H1 (cell line): ENCODE data around the gene LSM5. TPM values are rescaled to one million over a fixed set of nuclear protein-coding genes. Genes with fewer than 3 reads are reported as not detected.

Source experiments
- CTCF ChIA-PET: fragments of 300-600 bp; sonication (Branson Sonifier 250); formaldehyde crosslinking; loops from one replicate; lab custom pipeline; 2021; ENCODE audit not compliant: partially characterized antibody; lab: Charles Lee
- POLR2A ChIA-PET: fragments of 300-600 bp; sonication (Branson Sonifier 250); formaldehyde crosslinking; loops from one replicate; lab custom pipeline; 2021; ENCODE audit warnings: inconsistent platforms; ENCODE audit not compliant: partially characterized antibody; lab: Charles Lee
- DNase-seq, 2 experiments: peaks; one replicate each; pipeline versions ENCODE4 v3.0.0 to v3.0.0-alpha.2; 2010 to 2022; ENCODE audit warnings: low spot score in 2 of 2, low read depth in 1 of 2, mixed read lengths in 1 of 2
- FAIRE-seq: peaks from 2 replicates; lab custom pipeline; 2011; peaks lifted over from hg19 to GRCh38; lab: Jason Lieb, UNC
- H2AFZ ChIP-seq: 2 replicates; pipeline ENCODE4 v1.8.1; 2012; ENCODE audit warnings: low read length, inconsistent platforms
- H2AK5ac ChIP-seq: 2 replicates; pipeline ENCODE4 v1.6.1; 2013; ENCODE audit warnings: low read depth, low read length
- H2BK120ac ChIP-seq: replicated peaks from 2 replicates; pipeline ENCODE3; 2013; ENCODE audit warnings: low read depth, low read length, inconsistent platforms
- H2BK12ac ChIP-seq: 2 replicates; pipeline ENCODE4 v1.6.1; 2013; ENCODE audit warnings: low read depth, low read length
- H2BK15ac ChIP-seq: 2 replicates; pipeline ENCODE4 v1.6.1; 2013; ENCODE audit warnings: low read length
- H2BK20ac ChIP-seq: 2 replicates; pipeline ENCODE4 v1.6.1; 2013; ENCODE audit warnings: low read length
- H2BK5ac ChIP-seq: 2 replicates; pipeline ENCODE4 v1.6.1; 2013; ENCODE audit warnings: low read depth, low read length
- H3K14ac ChIP-seq: 2 replicates; pipeline ENCODE4 v1.6.1; 2013; ENCODE audit warnings: inconsistent platforms; ENCODE audit not compliant: insufficient read length
- H3K18ac ChIP-seq: 2 replicates; pipeline ENCODE4 v1.6.1; 2013; ENCODE audit warnings: low read length; ENCODE audit errors: extremely low read depth
- H3K23ac ChIP-seq: 2 replicates; pipeline ENCODE4 v1.6.1; 2013; ENCODE audit warnings: inconsistent platforms; ENCODE audit not compliant: insufficient read length
- H3K23me2 ChIP-seq: 2 replicates; pipeline ENCODE4 v1.6.1; 2013; ENCODE audit warnings: low read depth, low read length
- H3K27ac ChIP-seq: 2 replicates; pipeline ENCODE4 v1.6.1; 2011; ENCODE audit warnings: low read depth, low read length, inconsistent platforms
- H3K27me3 ChIP-seq, 4 experiments: replicated peaks in 1 of 4; 1 replicate in 1 of 4; 2 replicates in 3 of 4; pipeline versions ENCODE4 v1.6.1 to v1.8.1; 2011 to 2013; ENCODE audit warnings: low read length in 3 of 4, mild to moderate bottlenecking in 3 of 4, inconsistent platforms in 2 of 4, mixed read lengths in 2 of 4, moderate library complexity in 1 of 4; ENCODE audit not compliant: control insufficient read depth in 3 of 4, insufficient read depth in 3 of 4; ENCODE audit errors: extremely low read depth in 1 of 4
- H3K36me3 ChIP-seq, 4 experiments: 2 replicates each; pipeline versions ENCODE4 v1.6.1 to v1.8.1; 2011 to 2013; ENCODE audit warnings: mild to moderate bottlenecking in 4 of 4, low read length in 3 of 4, moderate library complexity in 2 of 4, control low read depth in 1 of 4, inconsistent platforms in 1 of 4; ENCODE audit not compliant: insufficient read depth in 4 of 4, control insufficient read depth in 2 of 4
- H3K4ac ChIP-seq: replicated peaks from 2 replicates; pipeline ENCODE3; 2013; ENCODE audit warnings: low read length, low read depth, mixed read lengths, inconsistent platforms; ENCODE audit not compliant: insufficient read length
- H3K4me1 ChIP-seq, 4 experiments: replicated peaks in 1 of 4; 1 replicate in 1 of 4; 2 replicates in 3 of 4; pipeline versions ENCODE4 v1.6.1 to v1.8.1; 2011 to 2013; ENCODE audit warnings: low read length in 3 of 4, inconsistent platforms in 2 of 4, mixed read lengths in 1 of 4; ENCODE audit not compliant: insufficient read depth in 4 of 4, control insufficient read depth in 3 of 4
- H3K4me2 ChIP-seq, 2 experiments: 2 replicates each; pipeline versions ENCODE4 v1.6.1 to v1.8.1; 2011 to 2013; ENCODE audit warnings: low read depth in 2 of 2, low read length in 2 of 2, control low read depth in 1 of 2, inconsistent platforms in 1 of 2, mild to moderate bottlenecking in 1 of 2; ENCODE audit not compliant: insufficient read depth in 1 of 2
- H3K4me3 ChIP-seq, 4 experiments: fragments of 200-600, 300-600 bp in 1 of 4; sonication (generic), shearing (Covaris generic), sonication (Bioruptor Twin) in 1 of 4; 2 replicates each; pipeline versions ENCODE4 v1.5.1 to v1.8.1; 2011 to 2016; ENCODE audit warnings: low read length in 4 of 4, low read depth in 3 of 4, control low read depth in 2 of 4, inconsistent platforms in 2 of 4, mild to moderate bottlenecking in 2 of 4, mixed read lengths in 1 of 4, moderate library complexity in 1 of 4; ENCODE audit not compliant: insufficient read depth in 2 of 4; ENCODE audit errors: extremely low read depth in 1 of 4
- H3K56ac ChIP-seq: replicated peaks from 2 replicates; pipeline ENCODE3; 2013; ENCODE audit warnings: low read depth, mild to moderate bottlenecking, mixed read lengths, low read length, inconsistent platforms; ENCODE audit not compliant: insufficient read length
- H3K79me1 ChIP-seq: 2 replicates; pipeline ENCODE4 v1.6.1; 2013; ENCODE audit warnings: low read depth, low read length, control low read depth
- H3K79me2 ChIP-seq, 2 experiments: 2 replicates each; pipeline versions ENCODE4 v1.6.1 to v1.8.1; 2012 to 2013; ENCODE audit warnings: low read length in 2 of 2, mild to moderate bottlenecking in 2 of 2, inconsistent platforms in 1 of 2; ENCODE audit not compliant: insufficient read depth in 2 of 2, control insufficient read depth in 1 of 2
- H3K9ac ChIP-seq, 4 experiments: replicated peaks in 1 of 4; 1 replicate in 1 of 4; 2 replicates in 3 of 4; pipeline versions ENCODE4 v1.6.1 to v1.8.1; 2011 to 2013; ENCODE audit warnings: low read depth in 3 of 4, low read length in 3 of 4, control low read depth in 2 of 4, mild to moderate bottlenecking in 2 of 4, moderate library complexity in 2 of 4, inconsistent platforms in 1 of 4; ENCODE audit errors: extremely low read depth in 1 of 4
- H3K9me3 ChIP-seq, 2 experiments: 2 replicates each; pipeline versions ENCODE4 v1.6.1 to v1.8.1; 2012 to 2013; ENCODE audit warnings: mild to moderate bottlenecking in 2 of 2, moderate library complexity in 2 of 2, control low read depth in 1 of 2, inconsistent platforms in 1 of 2, low read depth in 1 of 2, low read length in 1 of 2, mixed read lengths in 1 of 2; ENCODE audit not compliant: insufficient read depth in 2 of 2
- H4K20me1 ChIP-seq, 2 experiments: replicated peaks in 1 of 2; 2 replicates each; pipeline versions ENCODE3 to v1.8.1; 2011 to 2013; ENCODE audit warnings: inconsistent platforms in 2 of 2, low read length in 2 of 2, mild to moderate bottlenecking in 1 of 2; ENCODE audit not compliant: insufficient read depth in 2 of 2, control insufficient read depth in 1 of 2
- H4K5ac ChIP-seq: 2 replicates; pipeline ENCODE4 v1.6.1; 2013; ENCODE audit warnings: low read length, low read depth, mixed read lengths, inconsistent platforms; ENCODE audit not compliant: insufficient read length
- H4K8ac ChIP-seq: 2 replicates; pipeline ENCODE4 v1.8.0; 2013; ENCODE audit warnings: mild to moderate bottlenecking, moderate library complexity, low read length, inconsistent platforms; ENCODE audit not compliant: insufficient read depth; ENCODE audit errors: extremely low read depth
- H4K91ac ChIP-seq: replicated peaks from 2 replicates; pipeline ENCODE3; 2013; ENCODE audit warnings: low read length, mixed read lengths, inconsistent platforms; ENCODE audit not compliant: insufficient read length
- ASH2L ChIP-seq: fragments of 200-600, 300-600 bp; sonication (generic); IDR thresholded peaks from one replicate; pipeline ENCODE4 v1.7.1; 2017; ENCODE audit warnings: low read length
- CEBPB ChIP-seq: IDR thresholded peaks from 2 replicates; pipeline ENCODE4 v1.6.1; 2012; ENCODE audit warnings: low read depth, low read length
- CHD1 ChIP-seq: IDR thresholded peaks from 2 replicates; pipeline ENCODE4 v1.6.1; 2012; ENCODE audit warnings: low read depth, low read length, improper control_type of control experiment
- EGR1 ChIP-seq: IDR thresholded peaks from 2 replicates; pipeline ENCODE4 v1.6.1; 2011; ENCODE audit warnings: low read depth, low read length, borderline replicate concordance
- JUND ChIP-seq: IDR thresholded peaks from 2 replicates; pipeline ENCODE4 v1.6.1; 2011; ENCODE audit warnings: mild to moderate bottlenecking, improper control_type of control experiment, low read length
- NANOG ChIP-seq: IDR thresholded peaks from 2 replicates; pipeline ENCODE4 v1.6.1; 2011; ENCODE audit warnings: low read length, low read depth, mild to moderate bottlenecking, inconsistent platforms; ENCODE audit not compliant: insufficient read depth, poor library complexity, severe bottlenecking
- POLR2AphosphoS5 ChIP-seq: IDR thresholded peaks from 2 replicates; pipeline ENCODE4 v1.6.1; 2011; ENCODE audit warnings: low read depth, low read length
- RBBP5 ChIP-seq: IDR thresholded peaks from 2 replicates; pipeline ENCODE4 v1.7.1; 2012; ENCODE audit warnings: low read depth, mild to moderate bottlenecking, inconsistent platforms, low read length, moderate library complexity, borderline replicate concordance
- SIRT6 ChIP-seq: IDR thresholded peaks from one replicate; pipeline ENCODE4 v1.7.1; 2012; ENCODE audit warnings: low read length, inconsistent platforms
- SP1 ChIP-seq: IDR thresholded peaks from 2 replicates; pipeline ENCODE4 v1.6.1; 2011; ENCODE audit warnings: low read depth, low read length
- SRF ChIP-seq: IDR thresholded peaks from 2 replicates; pipeline ENCODE4 v1.6.1; 2011; ENCODE audit warnings: mild to moderate bottlenecking, low read depth, low read length, moderate library complexity
- TCF12 ChIP-seq: IDR thresholded peaks from 2 replicates; pipeline ENCODE4 v1.6.1; 2011; ENCODE audit warnings: low read depth, mild to moderate bottlenecking, low read length
- WGBS, 2 experiments: shearing (Covaris generic) in 1 of 2; methylation state at CpG; one replicate each; pipeline versions ENCODE4 v1.1.6 to v1.1.7; 2013 to 2015; ENCODE audit warnings: low lambda C conversion rate in 2 of 2, mixed read lengths in 2 of 2, inconsistent platforms in 1 of 2, low coverage in 1 of 2, missing lambda C conversion rate in 1 of 2; ENCODE audit not compliant: insufficient replicate concordance in 2 of 2, insufficient coverage in 1 of 2, insufficient read length in 1 of 2; ENCODE audit errors: extremely low coverage in 1 of 2, missing lambda C conversion rate in 1 of 2; 5-methylcytosine and 5-hydroxymethylcytosine counted together
- polyA plus RNA-seq, 7 experiments: library from polyadenylated mRNA; depleted of rRNA in 3 of 7; stranded (reverse) in 5 of 7; unstranded in 2 of 7; fragments of >200 nt in 5 of 7; fragments of 200-250 nt in 2 of 7; gene quantifications; 1 replicate in 5 of 7; 2 replicates in 1 of 7; 4 replicates in 1 of 7; pipeline versions ENCODE4 v1.2.1 to v1.2.3, GENCODE V29; 2011 to 2013; ENCODE audit warnings: missing spikeins in 2 of 7, mixed read lengths in 2 of 7
- total RNA-seq: library from RNA; stranded (reverse); fragmentation: NEBNext Ultra II Directional; extraction: Animal tissue kit (Norgen Biotek cat#: 25700); gene quantifications from 2 replicates; pipeline ENCODE4 v1.2.1, GENCODE V29; 2021
- TF ChIP-seq, protein P1 (sequence below): IDR thresholded peaks from 2 replicates; pipeline ENCODE4 v1.6.1; 2012; ENCODE audit warnings: low read length, inconsistent platforms

Gene LSM5
- total and polyA plus RNA-seq, 2 of the 8 experiments (the other 6 are each of a cell fraction or from before 2014, with no cell fraction given): 58.9 to 103 TPM

DNA sequence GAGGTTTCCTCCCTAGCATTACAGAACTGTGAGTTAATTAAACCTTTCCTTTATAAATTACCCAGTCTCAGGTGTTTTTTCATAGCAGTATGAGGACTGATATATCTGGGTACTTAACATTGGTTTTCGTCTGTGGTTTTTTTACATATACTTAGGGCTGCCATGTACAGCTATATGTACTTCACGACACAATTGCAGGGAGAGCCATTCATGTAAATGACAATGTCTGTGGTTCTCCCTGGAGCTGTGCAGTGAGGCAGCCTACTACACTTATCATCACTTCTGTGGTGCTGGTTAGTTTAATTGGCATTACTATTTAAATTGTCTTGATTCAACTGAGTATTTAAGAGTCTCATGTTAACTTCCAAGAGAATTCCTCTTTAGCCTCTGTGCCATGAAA is 45.8 kb upstream of the LSM5 start:
- Histone ChIP-seq H3K4ac (no peak overlapping the region), H2AK5ac (no peak overlapping the region), H3K27me3 (no peaks in the 10 kb centered on the region), H3K18ac (no peak overlapping the region), H3K14ac (no peak overlapping the region), H3K79me1 (no peaks in the 10 kb centered on the region; the same call in 1 of the 2 replicates), H3K4me3 (no peak overlapping the region), H4K5ac (no peak overlapping the region), H3K23ac (no peak overlapping the region), H2AFZ (no peak overlapping the region), H3K27ac (no peak overlapping the region), H3K9me3 (no peaks in the 10 kb centered on the region), H3K4me2 (no peak overlapping the region), H3K36me3 (no peaks in the 10 kb centered on the region; a peak in 1 of 8 replicates), H2BK15ac (no peak overlapping the region), H2BK120ac (no peak overlapping the region), H2BK12ac (no peak overlapping the region), H3K4me1 (peaks cover 2 to 12% (median 6%) of the 10 kb centered on the region in 4 experiments; a peak in 6 of 7 replicates), H2BK20ac (no peak overlapping the region), H4K20me1 (peaks cover 0 to 6% of the 10 kb centered on the region in 2 experiments), H3K9ac (no peak overlapping the region), H3K79me2 (peaks cover 0 to 59% of the 10 kb centered on the region in 2 experiments; a peak in 3 of 4 replicates), H3K23me2 (no peaks in the 10 kb centered on the region), H4K8ac (no peak overlapping the region), H2BK5ac (no peak overlapping the region), H3K56ac (no peak overlapping the region), H4K91ac (no peak overlapping the region)
- ChIA-PET POLR2A (interaction anchor here (0.7 to 1.3 kb wide), 3 partner anchors 9 to 40 kb away, joined by 3 to 6 read pairs (median 3); partner anchors contain the start of gene AVL9), CTCF (interaction anchor here (1.5 kb wide), 1 partner anchor 10 kb away, joined by 3 read pairs; no protein-coding TSS in a partner anchor)
- no peak for TF ChIP-seq POLR2AphosphoS5
- TF ChIP-seq, protein P1, sequence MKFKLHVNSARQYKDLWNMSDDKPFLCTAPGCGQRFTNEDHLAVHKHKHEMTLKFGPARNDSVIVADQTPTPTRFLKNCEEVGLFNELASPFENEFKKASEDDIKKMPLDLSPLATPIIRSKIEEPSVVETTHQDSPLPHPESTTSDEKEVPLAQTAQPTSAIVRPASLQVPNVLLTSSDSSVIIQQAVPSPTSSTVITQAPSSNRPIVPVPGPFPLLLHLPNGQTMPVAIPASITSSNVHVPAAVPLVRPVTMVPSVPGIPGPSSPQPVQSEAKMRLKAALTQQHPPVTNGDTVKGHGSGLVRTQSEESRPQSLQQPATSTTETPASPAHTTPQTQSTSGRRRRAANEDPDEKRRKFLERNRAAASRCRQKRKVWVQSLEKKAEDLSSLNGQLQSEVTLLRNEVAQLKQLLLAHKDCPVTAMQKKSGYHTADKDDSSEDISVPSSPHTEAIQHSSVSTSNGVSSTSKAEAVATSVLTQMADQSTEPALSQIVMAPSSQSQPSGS: no peak
- no peak for TF ChIP-seq JUND
- TF ChIP-seq TCF12: no peak
- TF ChIP-seq SRF: no peak
- TF ChIP-seq SP1: no peak
- TF ChIP-seq ASH2L: no peak
- TF ChIP-seq CHD1: no peak
- no peak for TF ChIP-seq NANOG
- no peak for TF ChIP-seq CEBPB
- TF ChIP-seq SIRT6: no peak
- TF ChIP-seq EGR1: no peak
- no peak for TF ChIP-seq RBBP5
- DNase-seq (no peak), FAIRE-seq (no peak)
- WGBS, 2 experiments: 89% methylated on average over 2 of the region's 2 CpGs; no CpG with 5 or more reads in 1 of the 2 experiments
